ENCODE data around the gene OMP. TPM values are rescaled to one million over a fixed set of nuclear protein-coding genes. Genes with fewer than 3 reads are reported as not detected.
A peak's percentile ranks its signal among the peaks of the same experiment; 100 is the strongest.

Gene OMP
- total and polyA plus RNA-seq, 2 of the 4 experiments (the other 2 are of a cell fraction) = 0.27 TPM; not detected in 1

DNA sequence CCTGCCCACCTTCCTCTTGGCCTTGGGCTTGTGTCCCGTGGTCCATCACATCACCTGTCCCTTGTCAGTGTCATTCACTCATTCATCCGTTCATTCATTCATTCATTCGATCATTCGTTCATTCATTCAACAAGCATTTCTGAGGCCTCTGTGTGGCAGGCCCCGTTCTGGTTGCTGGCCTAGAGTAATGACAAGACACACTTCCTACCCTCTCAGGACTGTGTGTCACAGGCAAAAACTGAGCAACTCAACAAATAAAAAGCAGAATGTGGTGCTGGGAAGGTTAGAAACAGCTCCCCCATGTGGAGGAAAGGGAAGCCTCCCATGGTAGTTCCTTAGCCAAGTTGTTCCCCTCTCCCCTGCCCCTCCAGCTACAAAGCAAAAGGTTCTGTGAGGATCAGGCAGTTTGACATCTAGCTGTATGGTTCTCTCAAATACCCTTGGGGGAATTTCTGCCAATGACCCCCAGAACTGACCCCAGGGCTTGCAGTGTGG lies 1.6 kb upstream of the OMP start:
- Histone ChIP-seq H3K9me3 (ENCODE audit: control insufficient read depth, insufficient read depth, low read length) (no peaks in the 10 kb centered on the region), H2AFZ (replicated peaks; ENCODE audit: low read length, poor library complexity) (peak overlapping the region; percentile 43)
- POLR2A ChIA-PET (ENCODE audit: unreplicated experiment) = no interaction called here

More for the DNA sequence above, 1.6 kb upstream of the OMP start:
- dilution Hi-C loops (cut with HindIII; ENCODE audit: low sequenced_read_pairs, unreplicated experiment) (no loop called here), in situ Hi-C loops (cut with MboI; ENCODE audit: low sequenced_read_pairs) (no loop called here), intact Hi-C loops (cut with micrococcal nuclease) (no loop called here)
- Histone ChIP-seq H3K4me1 (ENCODE audit: control insufficient read depth, insufficient read depth, low read length) (peaks cover 2% of the 10 kb centered on the region), H3K18ac (ENCODE audit: low read depth, low read length) (no peak overlapping the region), H3K4me3 (ENCODE audit: insufficient read depth, low read depth, low read length) (no peak overlapping the region), H4K8ac (ENCODE audit: low read depth in 2 of 2, low read length in 2 of 2) (no peak overlapping the region), H3K23ac (ENCODE audit: low read depth, low read length) (no peak overlapping the region), H2AK9ac (replicated peaks; ENCODE audit: low read depth, low read length, poor library complexity) (no peak overlapping the region), H3K4me2 (ENCODE audit: low read depth, low read length) (no peak overlapping the region), H4K20me1 (ENCODE audit: insufficient read depth, low read length) (peaks cover 4% of the 10 kb centered on the region; the same call in 1 of the 2 replicates), H3K79me1 (ENCODE audit: low read depth in 1 of 2, low read length in 2 of 2) (no peaks in the 10 kb centered on the region), H4K5ac (ENCODE audit: low read depth, low read length) (no peak overlapping the region), H3K56ac (ENCODE audit: extremely low read depth, insufficient read depth, low read length) (no peak overlapping the region), H2BK120ac (ENCODE audit: low read depth, low read length) (no peak overlapping the region), H3K14ac (replicated peaks; ENCODE audit: low read depth, low read length) (no peak overlapping the region), H2AK5ac (ENCODE audit: low read depth, low read length) (peak overlapping the region; percentile 46; the same call in 1 of the 2 replicates), H2BK5ac (ENCODE audit: low read depth, low read length, poor library complexity, severe bottlenecking) (no peak overlapping the region), H3K36me3 (ENCODE audit: control insufficient read depth, insufficient read depth, low read length) (peaks cover 2% of the 10 kb centered on the region; the same call in 1 of the 2 replicates), H3K9me1 (ENCODE audit: insufficient read depth, low read length) (0 out of 2 replicates have a peak, but pooled peaks cover 3% of the 10 kb centered on the region), H3K4ac (ENCODE audit: low read depth, low read length) (no peak overlapping the region), H3K27me3 (ENCODE audit: control insufficient read depth, insufficient read depth, low read length) (no peaks in the 10 kb centered on the region), H2BK20ac (ENCODE audit: low read depth, low read length) (no peak overlapping the region), H3K27ac (ENCODE audit: insufficient read depth, low read length) (no peak overlapping the region), H4K91ac (ENCODE audit: insufficient read depth, low read depth, low read length) (no peak overlapping the region), H3K9ac (ENCODE audit: low read depth, low read length) (no peak overlapping the region), H2BK15ac (ENCODE audit: low read depth, low read length) (no peak overlapping the region)
- 75% methylated on average over 1 of the region's 5 CpGs; no CpG with 5 or more reads in 1 of the 2 experiments for WGBS, 2 experiments (ENCODE audit: extremely low coverage in 2 of 2, insufficient read length in 1 of 2)
- DNase-seq = peak; percentile 30
- no TSS peak for BruUV-seq (replicated peaks)
- TF ChIP-seq RAD21 (IDR thresholded peaks at IDR 0.05; ENCODE audit: low read length) (peak; percentile 50), MAFK (IDR thresholded peaks at IDR 0.05; ENCODE audit: low read depth, low read length) (no peak), CHD1 (IDR thresholded peaks at IDR 0.05; ENCODE audit: low read depth, low read length) (no peak), SMC3 (IDR thresholded peaks at IDR 0.05; ENCODE audit: low read depth, low read length) (peak; percentile 49), FOS (IDR thresholded peaks at IDR 0.05; ENCODE audit: low read depth, low read length) (no peak), MXI1 (IDR thresholded peaks at IDR 0.05; ENCODE audit: borderline replicate concordance, low read depth, low read length) (no peak), RFX5 (IDR thresholded peaks at IDR 0.05; ENCODE audit: low read depth, low read length) (no peak), MAZ (IDR thresholded peaks at IDR 0.05; ENCODE audit: borderline replicate concordance, low read depth, low read length) (no peak)
- TF ChIP-seq, protein P1, sequence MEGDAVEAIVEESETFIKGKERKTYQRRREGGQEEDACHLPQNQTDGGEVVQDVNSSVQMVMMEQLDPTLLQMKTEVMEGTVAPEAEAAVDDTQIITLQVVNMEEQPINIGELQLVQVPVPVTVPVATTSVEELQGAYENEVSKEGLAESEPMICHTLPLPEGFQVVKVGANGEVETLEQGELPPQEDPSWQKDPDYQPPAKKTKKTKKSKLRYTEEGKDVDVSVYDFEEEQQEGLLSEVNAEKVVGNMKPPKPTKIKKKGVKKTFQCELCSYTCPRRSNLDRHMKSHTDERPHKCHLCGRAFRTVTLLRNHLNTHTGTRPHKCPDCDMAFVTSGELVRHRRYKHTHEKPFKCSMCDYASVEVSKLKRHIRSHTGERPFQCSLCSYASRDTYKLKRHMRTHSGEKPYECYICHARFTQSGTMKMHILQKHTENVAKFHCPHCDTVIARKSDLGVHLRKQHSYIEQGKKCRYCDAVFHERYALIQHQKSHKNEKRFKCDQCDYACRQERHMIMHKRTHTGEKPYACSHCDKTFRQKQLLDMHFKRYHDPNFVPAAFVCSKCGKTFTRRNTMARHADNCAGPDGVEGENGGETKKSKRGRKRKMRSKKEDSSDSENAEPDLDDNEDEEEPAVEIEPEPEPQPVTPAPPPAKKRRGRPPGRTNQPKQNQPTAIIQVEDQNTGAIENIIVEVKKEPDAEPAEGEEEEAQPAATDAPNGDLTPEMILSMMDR (conservative IDR thresholded peaks at IDR 0.05; ENCODE audit: low read depth, low read length) = peak; percentile 55
- ATAC-seq (ENCODE audit: low read depth) = peak; percentile 38
- CTCF ChIA-PET = interaction anchor here (0.9 kb wide), 1 partner anchor 48 kb away, joined by 3 read pairs; no protein-coding TSS in a partner anchor

All from IMR-90 (cell line).